Activated T-cell treated with anti-CD3 and anti-CD28 coated beads, Interleukin-2, amount 50 U/mL, for 24 hours (primary cell): ENCODE data around the gene BCL2L1.

ENCODE experiments used
- DNase-seq: peaks from one replicate; pipeline ENCODE4 v3.0.0-alpha.2; 2020
- H3K27ac Mint-ChIP-seq: 2 replicates; pipeline ENCODE4 v1.8.0; 2020; ENCODE audit warnings: mild to moderate bottlenecking, mixed read lengths
- H3K27me3 Mint-ChIP-seq: 2 replicates; pipeline ENCODE4 v1.8.0; 2020; ENCODE audit warnings: mixed read lengths
- H3K36me3 Mint-ChIP-seq: 2 replicates; pipeline ENCODE4 v1.8.0; 2020; ENCODE audit warnings: low read depth, mixed read lengths
- H3K4me1 Mint-ChIP-seq: 2 replicates; pipeline ENCODE4 v1.8.0; 2020; ENCODE audit warnings: low read depth, mixed read lengths
- H3K4me3 Mint-ChIP-seq: 2 replicates; pipeline ENCODE4 v1.8.0; 2020; ENCODE audit warnings: mild to moderate bottlenecking, moderate library complexity, mixed read lengths
- H3K9me3 Mint-ChIP-seq: 2 replicates; pipeline ENCODE4 v1.8.0; 2020; ENCODE audit warnings: mixed read lengths

Gene BCL2L1

DNA sequence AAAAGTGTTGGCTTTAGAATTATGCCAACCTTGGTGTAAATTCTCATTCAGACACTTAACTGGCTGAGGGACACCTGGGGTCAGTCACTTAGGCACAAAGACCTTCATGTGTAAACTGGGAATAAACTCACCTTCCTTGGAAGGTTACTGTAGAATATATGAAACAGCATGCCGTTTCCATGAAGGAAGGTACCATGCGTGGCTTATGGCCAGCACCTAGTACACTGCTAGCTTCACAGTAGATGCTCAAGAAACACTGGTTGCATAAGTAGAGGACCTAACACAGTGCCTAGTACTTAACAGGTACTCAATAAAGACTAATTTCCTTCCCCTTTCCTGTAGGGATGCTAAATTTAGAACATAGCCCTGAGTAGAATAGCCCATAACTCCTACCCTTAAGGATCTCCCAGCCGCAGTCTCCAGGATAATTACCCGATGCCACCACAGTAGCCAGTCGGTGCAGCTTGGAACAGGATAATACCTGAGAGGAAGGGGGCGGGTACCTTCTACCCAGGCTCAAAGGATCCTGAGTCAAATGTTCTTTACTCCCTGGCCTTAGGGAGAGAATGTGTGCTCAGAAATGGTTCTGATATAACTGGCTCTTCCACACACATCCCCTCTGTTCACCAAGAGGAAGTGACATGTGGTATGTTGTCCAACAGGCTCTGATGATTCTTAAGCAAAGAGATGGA is 3.6 kb downstream of the BCL2L1 start:
- Mint-ChIP-seq H3K27me3 (no peaks in the 10 kb centered on the region), H3K27ac (peak overlapping the region; percentile 98), H3K4me1 (peaks cover 40% of the 10 kb centered on the region), H3K36me3 (peaks cover 90% of the 10 kb centered on the region), H3K4me3 (peak overlapping the region; percentile 93), H3K9me3 (no peaks in the 10 kb centered on the region)
- DNase-seq: no peak

DNA sequence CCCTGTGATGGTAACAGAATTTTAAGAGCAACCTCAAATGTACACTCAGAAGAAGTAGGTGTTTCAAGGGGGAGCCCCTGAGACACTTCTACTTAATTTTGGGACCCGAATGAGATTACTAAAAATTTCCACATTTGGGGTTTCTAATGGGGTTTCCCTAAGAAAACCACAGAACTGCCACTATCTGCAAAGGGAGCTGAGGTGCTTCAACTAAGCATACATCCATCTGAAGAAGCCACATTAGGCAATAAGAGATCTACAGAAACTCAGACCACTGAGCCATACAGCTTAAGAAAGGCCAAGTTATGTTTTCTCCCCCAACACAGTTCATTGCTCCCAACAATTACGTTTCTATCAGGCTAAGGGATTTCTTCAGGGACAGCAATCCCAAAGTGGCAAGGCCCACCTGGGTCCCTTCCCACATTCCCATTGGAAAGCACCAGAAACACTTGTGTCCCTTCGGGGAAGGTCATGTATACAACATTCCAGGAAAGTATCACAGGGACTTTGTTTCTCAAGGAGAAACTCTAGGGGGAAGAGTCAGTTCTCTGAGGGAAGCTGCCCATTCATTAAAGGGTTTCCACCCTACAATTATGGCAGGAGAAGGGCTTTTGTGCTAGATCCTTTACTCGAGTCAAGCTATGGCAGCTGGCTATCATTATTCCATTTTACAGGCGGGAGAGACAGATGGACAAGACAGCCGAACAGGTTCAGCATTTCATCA is 5.0 kb downstream of the BCL2L1 start:
- no peak for DNase-seq
- Mint-ChIP-seq H3K4me1 (peaks cover 51% of the 10 kb centered on the region), H3K4me3 (peak overlapping the region; percentile 93), H3K27me3 (no peaks in the 10 kb centered on the region), H3K9me3 (no peaks in the 10 kb centered on the region), H3K27ac (peak overlapping the region; percentile 92), H3K36me3 (peaks cover 100% of the 10 kb centered on the region)

DNA sequence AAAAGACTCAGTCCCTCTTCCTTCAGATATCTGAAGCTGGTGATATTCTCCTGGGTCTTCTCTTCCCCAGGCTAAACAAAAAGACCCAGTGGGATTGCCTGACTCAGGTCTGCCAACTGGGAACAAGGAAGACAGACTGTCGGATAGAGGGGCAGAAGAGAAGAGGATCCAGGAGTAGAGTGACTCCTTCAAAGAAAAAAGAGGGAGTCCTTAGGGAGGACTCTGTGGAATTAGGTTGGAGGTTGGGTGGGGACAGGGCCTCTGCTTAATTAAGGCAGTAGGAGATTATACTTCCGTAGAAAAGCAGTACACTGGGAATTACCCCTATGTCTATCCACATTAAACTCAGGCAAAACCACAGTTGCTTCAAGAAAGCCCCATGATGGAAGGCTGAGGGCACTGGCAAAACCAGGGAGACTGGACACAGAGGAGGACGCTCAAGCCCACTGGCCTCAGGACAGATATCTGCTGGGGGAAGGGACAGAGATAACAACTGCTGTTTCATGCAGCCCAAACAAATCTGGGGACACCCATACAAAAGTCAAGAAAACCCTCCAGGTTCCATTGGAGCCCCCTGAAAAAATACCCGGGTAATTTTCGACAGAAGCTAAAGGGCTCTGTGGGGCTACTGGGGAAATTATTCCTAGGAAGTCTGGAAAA is 5.7 kb downstream of the BCL2L1 start:
- H3K27me3 Mint-ChIP-seq: no peaks in the 10 kb centered on the region
- H3K27ac Mint-ChIP-seq: peak overlapping the region; percentile 92
- H3K36me3 Mint-ChIP-seq: peaks cover 100% of the 10 kb centered on the region
- H3K4me3 Mint-ChIP-seq: peak overlapping the region; percentile 93
- DNase-seq: peak; percentile 59
- H3K4me1 Mint-ChIP-seq: peaks cover 58% of the 10 kb centered on the region
- H3K9me3 Mint-ChIP-seq: no peaks in the 10 kb centered on the region

DNA sequence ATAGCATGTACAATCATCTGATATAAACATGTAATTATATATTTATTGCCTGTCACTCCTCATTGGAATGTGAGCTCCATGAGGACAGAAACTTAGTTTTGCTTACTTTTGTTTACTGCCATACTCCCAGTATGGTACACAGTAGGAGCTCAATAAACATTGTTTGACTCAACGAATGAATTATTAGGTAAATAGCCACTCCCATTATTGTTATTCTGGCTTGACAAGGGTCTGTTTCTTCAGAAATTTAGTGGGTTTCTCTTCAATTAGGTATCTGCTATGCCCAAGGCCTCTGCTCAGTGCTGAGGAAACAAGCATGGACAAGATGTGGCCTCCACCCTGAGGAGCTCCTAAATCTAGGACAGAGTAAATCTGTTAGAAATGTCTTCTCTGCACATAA is 6.3 kb downstream of the BCL2L1 start:
- Mint-ChIP-seq H3K4me3 (peak overlapping the region; percentile 93), H3K36me3 (peaks cover 100% of the 10 kb centered on the region), H3K27me3 (no peaks in the 10 kb centered on the region)

GRCh38 chr20:31715766-31716165 is 6.9 kb downstream of the BCL2L1 start:
- no peaks in the 10 kb centered on the region for H3K27me3 Mint-ChIP-seq
- peak overlapping the region; percentile 92 for H3K27ac Mint-ChIP-seq
- H3K9me3 Mint-ChIP-seq: no peaks in the 10 kb centered on the region
- H3K4me1 Mint-ChIP-seq: peaks cover 70% of the 10 kb centered on the region
- H3K4me3 Mint-ChIP-seq: peak overlapping the region; percentile 93
- peaks cover 100% of the 10 kb centered on the region for H3K36me3 Mint-ChIP-seq
- no peak for DNase-seq

More for the DNA sequence above, 6.3 kb downstream of the BCL2L1 start:
- Mint-ChIP-seq H3K9me3 (no peaks in the 10 kb centered on the region), H3K27ac (peak overlapping the region; percentile 92), H3K4me1 (peaks cover 64% of the 10 kb centered on the region)
- no peak for DNase-seq

- peak overlapping the region; percentile 93 for H3K4me3 Mint-ChIP-seq
- H3K27me3 Mint-ChIP-seq: no peaks in the 10 kb centered on the region
- H3K4me1 Mint-ChIP-seq: peaks cover 88% of the 10 kb centered on the region
- peaks cover 100% of the 10 kb centered on the region for H3K36me3 Mint-ChIP-seq
- no peaks in the 10 kb centered on the region for H3K9me3 Mint-ChIP-seq
- no peak for DNase-seq
- peak overlapping the region; percentile 92 for H3K27ac Mint-ChIP-seq
Observed at GRCh38 chr20:31713312-31714273, 9.1 kb downstream of the BCL2L1 start.

GRCh38 chr20:31712564-31713311 is 9.9 kb downstream of the BCL2L1 start:
- peaks cover 100% of the 10 kb centered on the region for H3K36me3 Mint-ChIP-seq
- H3K4me3 Mint-ChIP-seq: peak overlapping the region; percentile 93
- no peaks in the 10 kb centered on the region for H3K27me3 Mint-ChIP-seq
- DNase-seq: no peak
- H3K27ac Mint-ChIP-seq: peak overlapping the region; percentile 92
- peaks cover 94% of the 10 kb centered on the region for H3K4me1 Mint-ChIP-seq
- H3K9me3 Mint-ChIP-seq: no peaks in the 10 kb centered on the region

- H3K27me3 Mint-ChIP-seq: no peaks in the 10 kb centered on the region
- peaks cover 93% of the 10 kb centered on the region for H3K4me1 Mint-ChIP-seq
- no peaks in the 10 kb centered on the region for H3K9me3 Mint-ChIP-seq
- H3K27ac Mint-ChIP-seq: peak overlapping the region; percentile 92
- H3K4me3 Mint-ChIP-seq: peak overlapping the region; percentile 93
- peaks cover 100% of the 10 kb centered on the region for H3K36me3 Mint-ChIP-seq
- DNase-seq: no peak
Observed at GRCh38 chr20:31712112-31712553, 10.5 kb downstream of the BCL2L1 start.

- Mint-ChIP-seq H3K9me3 (no peaks in the 10 kb centered on the region), H3K27ac (peak overlapping the region; percentile 92), H3K4me1 (peaks cover 93% of the 10 kb centered on the region), H3K27me3 (no peaks in the 10 kb centered on the region), H3K4me3 (peak overlapping the region; percentile 93), H3K36me3 (peaks cover 100% of the 10 kb centered on the region)
- DNase-seq: no peak
Observed at GRCh38 chr20:31711179-31712111, 11.2 kb downstream of the BCL2L1 start.

DNA sequence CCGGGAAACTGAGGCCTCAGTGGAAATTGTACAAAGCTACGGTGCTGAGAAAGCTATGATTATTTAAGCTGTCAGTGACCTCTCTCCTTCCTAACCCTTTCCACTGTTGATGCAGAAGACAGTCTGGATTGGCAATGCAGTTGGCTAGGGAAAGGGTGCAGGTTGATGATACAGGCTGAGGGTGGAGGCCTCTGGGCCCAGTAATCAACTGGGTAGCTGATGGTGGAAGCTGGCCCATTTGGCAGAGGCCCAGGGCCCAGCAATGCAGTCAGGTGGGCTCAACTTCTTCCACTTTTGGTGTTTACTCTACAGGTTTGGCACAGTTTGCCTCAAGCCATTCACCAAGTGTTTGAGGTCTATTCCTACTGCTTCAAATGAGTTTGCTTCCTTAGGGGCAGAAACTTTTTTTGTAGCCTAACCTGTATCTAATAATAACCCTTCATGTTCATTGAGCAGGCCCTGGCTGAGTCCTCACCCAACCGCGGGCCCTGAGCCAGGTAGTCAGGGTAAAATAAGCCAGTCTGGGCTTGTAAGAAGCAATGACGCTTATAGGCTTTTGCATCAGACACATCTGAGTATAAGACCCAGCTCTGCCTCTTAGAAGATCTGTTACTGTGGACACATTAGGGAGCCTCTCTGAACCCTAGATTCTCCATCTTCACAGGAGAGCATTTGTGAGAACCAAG is 12.1 kb downstream of the BCL2L1 start:
- H3K36me3 Mint-ChIP-seq: peaks cover 100% of the 10 kb centered on the region

GRCh38 chr20:31709939-31710338 is 12.7 kb downstream of the BCL2L1 start:
- peak overlapping the region; percentile 92 for H3K27ac Mint-ChIP-seq
- H3K4me3 Mint-ChIP-seq: no peak overlapping the region
- H3K36me3 Mint-ChIP-seq: peaks cover 99% of the 10 kb centered on the region
- peaks cover 92% of the 10 kb centered on the region for H3K4me1 Mint-ChIP-seq
- DNase-seq: no peak
- H3K27me3 Mint-ChIP-seq: no peaks in the 10 kb centered on the region
- no peaks in the 10 kb centered on the region for H3K9me3 Mint-ChIP-seq

More for the DNA sequence above, 12.1 kb downstream of the BCL2L1 start:
- Mint-ChIP-seq H3K4me3 (no peak overlapping the region), H3K9me3 (no peaks in the 10 kb centered on the region), H3K27me3 (no peaks in the 10 kb centered on the region), H3K27ac (peak overlapping the region; percentile 92), H3K4me1 (peaks cover 93% of the 10 kb centered on the region)
- DNase-seq: no peak
